IMR-90 (cell line): Measurements from ENCODE around the gene PLOD1. TPM values are rescaled to one million over a fixed set of nuclear protein-coding genes. Genes with fewer than 3 reads are reported as not detected.

Experiments
- ATAC-seq: fragments of 200-7000 bp; cut with Tn5 transposase; 2 replicates; pipeline ENCODE4 v1.9.1; 2020; ENCODE audit warnings: low read depth, mild to moderate bottlenecking, moderate library complexity
- BruUV-seq: library from RNA; stranded (reverse); fragments of 400-500 nt; replicated peaks from 2 replicates; lab custom pipeline; 2021; lab: Mats Ljungman, UMichigan
- CTCF ChIA-PET: fragments of 300-600 bp; formaldehyde crosslinking; extraction: SDS; loops from one replicate; lab custom pipeline; 2021; ENCODE audit warnings: antibody characterized with exemption; lab: Yijun Ruan, JAX
- POLR2A ChIA-PET: fragments of 300-600 bp; sonication (Branson Sonifier 250); formaldehyde crosslinking; loops from one replicate; lab custom pipeline; 2022; ENCODE audit warnings: antibody characterized with exemption; ENCODE audit not compliant: unreplicated experiment; lab: Charles Lee
- DNase-seq: peaks from one replicate; pipeline ENCODE4 v3.0.0; 2013
- H2AFZ ChIP-seq: replicated peaks from 2 replicates; pipeline ENCODE3; 2013; ENCODE audit warnings: low read length, mild to moderate bottlenecking; ENCODE audit not compliant: poor library complexity
- H2AK5ac ChIP-seq: 2 replicates; pipeline ENCODE4 v1.6.1; 2013; ENCODE audit warnings: low read depth, low read length, inconsistent platforms
- H2AK9ac ChIP-seq: replicated peaks from 2 replicates; pipeline ENCODE3; 2013; ENCODE audit warnings: mild to moderate bottlenecking, low read depth, low read length, moderate library complexity; ENCODE audit not compliant: poor library complexity
- H2BK120ac ChIP-seq: 2 replicates; pipeline ENCODE4 v1.6.1; 2013; ENCODE audit warnings: low read depth, low read length, inconsistent platforms
- H2BK15ac ChIP-seq: 3 replicates; pipeline ENCODE4 v1.6.1; 2013; ENCODE audit warnings: low read depth, low read length, inconsistent platforms
- H2BK20ac ChIP-seq: 2 replicates; pipeline ENCODE4 v1.6.1; 2013; ENCODE audit warnings: low read depth, mild to moderate bottlenecking, inconsistent platforms, low read length, moderate library complexity
- H2BK5ac ChIP-seq: 2 replicates; pipeline ENCODE4 v1.6.1; 2013; ENCODE audit warnings: mild to moderate bottlenecking, low read depth, low read length, inconsistent platforms; ENCODE audit not compliant: poor library complexity, severe bottlenecking
- H3K14ac ChIP-seq: replicated peaks from 2 replicates; pipeline ENCODE4 v1.6.1; 2013; ENCODE audit warnings: low read depth, low read length, inconsistent platforms
- H3K18ac ChIP-seq: 2 replicates; pipeline ENCODE4 v1.6.1; 2013; ENCODE audit warnings: low read depth, low read length, control low read depth
- H3K23ac ChIP-seq: 2 replicates; pipeline ENCODE4 v1.6.1; 2013; ENCODE audit warnings: low read depth, low read length, inconsistent platforms
- H3K27ac ChIP-seq: 2 replicates; pipeline ENCODE4 v1.5.1; 2013; ENCODE audit warnings: mild to moderate bottlenecking, control low read depth, low read length; ENCODE audit not compliant: insufficient read depth
- H3K27me3 ChIP-seq: 2 replicates; pipeline ENCODE4 v1.6.1; 2013; ENCODE audit warnings: low read length; ENCODE audit not compliant: control insufficient read depth, insufficient read depth
- H3K36me3 ChIP-seq: 2 replicates; pipeline ENCODE4 v1.6.1; 2013; ENCODE audit warnings: low read length, mixed read lengths; ENCODE audit not compliant: control insufficient read depth, insufficient read depth
- H3K4ac ChIP-seq: 2 replicates; pipeline ENCODE4 v1.6.1; 2013; ENCODE audit warnings: low read depth, low read length, inconsistent platforms
- H3K4me1 ChIP-seq: 2 replicates; pipeline ENCODE4 v1.6.1; 2013; ENCODE audit warnings: low read length, mixed read lengths; ENCODE audit not compliant: control insufficient read depth, insufficient read depth
- H3K4me2 ChIP-seq: 2 replicates; pipeline ENCODE4 v1.6.1; 2013; ENCODE audit warnings: low read depth, mild to moderate bottlenecking, control low read depth, low read length, moderate library complexity
- H3K4me3 ChIP-seq: 2 replicates; pipeline ENCODE4 v1.5.1; 2013; ENCODE audit warnings: low read depth, mild to moderate bottlenecking, control low read depth, low read length, moderate library complexity; ENCODE audit not compliant: insufficient read depth
- H3K56ac ChIP-seq: 2 replicates; pipeline ENCODE4 v1.6.1; 2013; ENCODE audit warnings: low read length, inconsistent platforms; ENCODE audit not compliant: insufficient read depth; ENCODE audit errors: extremely low read depth
- H3K79me1 ChIP-seq, 2 experiments: 2 replicates each; pipeline ENCODE4 v1.6.1; 2013; ENCODE audit warnings: low read length in 2 of 2, inconsistent platforms in 1 of 2, low read depth in 1 of 2
- H3K9ac ChIP-seq: 2 replicates; pipeline ENCODE4 v1.6.1; 2013; ENCODE audit warnings: low read depth, low read length, control low read depth
- H3K9me1 ChIP-seq: 2 replicates; pipeline ENCODE4 v1.6.1; 2013; ENCODE audit warnings: low read length, inconsistent platforms; ENCODE audit not compliant: insufficient read depth
- H3K9me3 ChIP-seq: 2 replicates; pipeline ENCODE4 v1.6.1; 2013; ENCODE audit warnings: low read length; ENCODE audit not compliant: control insufficient read depth, insufficient read depth
- H4K20me1 ChIP-seq: 2 replicates; pipeline ENCODE4 v1.6.1; 2013; ENCODE audit warnings: low read length, inconsistent platforms; ENCODE audit not compliant: insufficient read depth
- H4K5ac ChIP-seq: 2 replicates; pipeline ENCODE4 v1.6.1; 2013; ENCODE audit warnings: mild to moderate bottlenecking, low read depth, low read length, control low read depth
- H4K8ac ChIP-seq, 2 experiments: 2 replicates each; pipeline ENCODE4 v1.6.1; 2013; ENCODE audit warnings: low read depth in 2 of 2, low read length in 2 of 2, control low read depth in 1 of 2, inconsistent platforms in 1 of 2
- H4K91ac ChIP-seq: 2 replicates; pipeline ENCODE4 v1.6.1; 2013; ENCODE audit warnings: low read depth, low read length, inconsistent platforms; ENCODE audit not compliant: insufficient read depth
- BHLHE40 ChIP-seq: fragments of 150-350 bp; IDR thresholded peaks from 2 replicates; pipeline ENCODE4 v1.6.1; 2016; ENCODE audit warnings: mild to moderate bottlenecking, low read depth, low read length
- CEBPB ChIP-seq: IDR thresholded peaks from 2 replicates; pipeline ENCODE4 v1.6.1; 2012; ENCODE audit warnings: low read depth, low read length, improper control_type of control experiment
- CHD1 ChIP-seq: IDR thresholded peaks from 2 replicates; pipeline ENCODE4 v1.6.1; 2012; ENCODE audit warnings: low read depth, low read length, improper control_type of control experiment
- FOS ChIP-seq: fragments of 150-350 bp; IDR thresholded peaks from 2 replicates; pipeline ENCODE4 v1.6.1; 2016; ENCODE audit warnings: low read depth, low read length
- MAFK ChIP-seq: IDR thresholded peaks from 2 replicates; pipeline ENCODE4 v1.6.1; 2012; ENCODE audit warnings: low read depth, low read length, improper control_type of control experiment
- MAZ ChIP-seq: IDR thresholded peaks from 2 replicates; pipeline ENCODE4 v1.6.1; 2012; ENCODE audit warnings: low read depth, mild to moderate bottlenecking, low read length, improper control_type of control experiment, moderate library complexity, borderline replicate concordance
- MXI1 ChIP-seq: IDR thresholded peaks from 2 replicates; pipeline ENCODE4 v1.6.1; 2012; ENCODE audit warnings: low read depth, mild to moderate bottlenecking, low read length, moderate library complexity, borderline replicate concordance
- NFE2L2 ChIP-seq: fragments of 150-350 bp; IDR thresholded peaks from 2 replicates; pipeline ENCODE4 v1.6.1; 2016; ENCODE audit warnings: low read depth, mild to moderate bottlenecking, low read length
- POLR2A ChIP-seq: IDR thresholded peaks from 2 replicates; pipeline ENCODE4 v1.6.1; 2012; ENCODE audit warnings: mild to moderate bottlenecking, low read depth, low read length
- RAD21 ChIP-seq: IDR thresholded peaks from 2 replicates; pipeline ENCODE4 v1.6.1; 2012; ENCODE audit warnings: low read length, improper control_type of control experiment
- RCOR1 ChIP-seq: IDR thresholded peaks from 2 replicates; pipeline ENCODE4 v1.6.1; 2012; ENCODE audit warnings: mild to moderate bottlenecking, low read length, improper control_type of control experiment; ENCODE audit not compliant: insufficient replicate concordance
- RFX5 ChIP-seq: IDR thresholded peaks from 2 replicates; pipeline ENCODE4 v1.8.0; 2012; ENCODE audit warnings: low read depth, mild to moderate bottlenecking, low read length, moderate library complexity
- SMC3 ChIP-seq: fragments of 150-350 bp; IDR thresholded peaks from 2 replicates; pipeline ENCODE4 v1.6.1; 2016; ENCODE audit warnings: low read depth, mild to moderate bottlenecking, antibody characterized with exemption, low read length, moderate library complexity
- WGBS, 2 experiments: methylation state at CpG; one replicate each; pipeline versions ENCODE4 v1.1.5 to v1.1.7; 2013; ENCODE audit warnings: missing lambda C conversion rate in 2 of 2; ENCODE audit not compliant: insufficient read length in 1 of 2; ENCODE audit errors: extremely low coverage in 2 of 2; 5-methylcytosine and 5-hydroxymethylcytosine counted together
- dilution Hi-C: fragments of 300-500 bp; cut with HindIII; formaldehyde crosslinking; loops from one replicate; pipeline ENCODE4 v1.14.3; 2018; ENCODE audit warnings: low sequenced_read_pairs; ENCODE audit not compliant: unreplicated experiment
- in situ Hi-C: fragments of 300-500 bp; cut with MboI; formaldehyde crosslinking; loops from 3 replicates; pipeline ENCODE4 v1.14.3; 2019; ENCODE audit warnings: low sequenced_read_pairs, inconsistent platforms, mixed read lengths
- intact Hi-C: fragments of 100-400 bp; cut with micrococcal nuclease; formaldehyde crosslinking; loops from 2 replicates; pipeline ENCODE4 v1.10.0; 2022
- polyA plus RNA-seq, 3 experiments: library from polyadenylated mRNA; depleted of rRNA; stranded (reverse); fragments of >200 nt; gene quantifications; 2 replicates each; pipeline ENCODE4 v1.2.3, GENCODE V29; 2012; ENCODE audit warnings: low replicate concordance in 1 of 3
- total RNA-seq: library from RNA; depleted of rRNA; stranded (reverse); fragments of >200 nt; gene quantifications from 2 replicates; pipeline ENCODE4 v1.2.3, GENCODE V29; 2012
- TF ChIP-seq, protein P1 (sequence below): fragments of 150-350 bp; IDR thresholded peaks from 2 replicates; pipeline ENCODE4 v1.6.1; 2017; ENCODE audit warnings: mild to moderate bottlenecking, antibody characterized with exemption, low read length, low read depth
- TF ChIP-seq, protein P2 (sequence below): conservative IDR thresholded peaks from 2 replicates; pipeline ENCODE4 v1.5.1; 2012; ENCODE audit warnings: mild to moderate bottlenecking, low read depth, low read length, improper control_type of control experiment
- TF ChIP-seq, protein P3 (sequence below): fragments of 150-350 bp; IDR thresholded peaks from 2 replicates; pipeline ENCODE4 v1.6.1; 2016; ENCODE audit warnings: low read depth, mild to moderate bottlenecking, low read length, moderate library complexity, borderline replicate concordance

PLOD1 gene
- total and polyA plus RNA-seq, 2 of the 4 experiments (the other 2 are of a cell fraction): 283 to 609 TPM

GRCh38 chr1:11898086-11898785 is 36.3 kb upstream of the PLOD1 start:
- Histone ChIP-seq H2BK15ac (no peak overlapping the region), H4K20me1 (no peaks in the 10 kb centered on the region), H2AFZ (no peak overlapping the region), H4K5ac (no peak overlapping the region), H3K4me2 (no peak overlapping the region), H3K9me3 (no peaks in the 10 kb centered on the region), H3K27ac (no peak overlapping the region), H2BK120ac (no peak overlapping the region), H3K27me3 (peaks cover 30% of the 10 kb centered on the region), H2AK5ac (no peak overlapping the region), H2BK20ac (no peak overlapping the region), H3K9me1 (no peaks in the 10 kb centered on the region), H3K56ac (no peak overlapping the region), H3K9ac (no peak overlapping the region), H3K4ac (no peak overlapping the region), H3K36me3 (no peaks in the 10 kb centered on the region), H3K18ac (no peak overlapping the region), H2BK5ac (no peak overlapping the region), H3K23ac (no peak overlapping the region), H4K91ac (no peak overlapping the region), H3K79me1 (no peaks in the 10 kb centered on the region), H2AK9ac (no peak overlapping the region), H3K14ac (no peak overlapping the region), H3K4me1 (no peaks in the 10 kb centered on the region), H3K4me3 (no peak overlapping the region), H4K8ac (no peak overlapping the region)
- DNase-seq (no peak), ATAC-seq (no peak)
- dilution Hi-C loops: no loop called here
- POLR2A ChIA-PET: interaction anchor here (0.6 kb wide), 1 partner anchor 10 kb away, joined by 5 read pairs; no protein-coding TSS in a partner anchor
- in situ Hi-C loops: loop anchor here (5.0 kb wide), 1 partner anchor 56 kb away; no protein-coding TSS in a partner anchor
- BruUV-seq: no TSS peak
- CTCF ChIA-PET: no interaction called here
- TF ChIP-seq SMC3 (no peak), RCOR1 (no peak), RFX5 (no peak), RAD21 (no peak), NFE2L2 (no peak), POLR2A (no peak), BHLHE40 (no peak), CEBPB (no peak), MAZ (no peak), MAFK (no peak), CHD1 (no peak), FOS (no peak), MXI1 (no peak)
- TF ChIP-seq, protein P1, sequence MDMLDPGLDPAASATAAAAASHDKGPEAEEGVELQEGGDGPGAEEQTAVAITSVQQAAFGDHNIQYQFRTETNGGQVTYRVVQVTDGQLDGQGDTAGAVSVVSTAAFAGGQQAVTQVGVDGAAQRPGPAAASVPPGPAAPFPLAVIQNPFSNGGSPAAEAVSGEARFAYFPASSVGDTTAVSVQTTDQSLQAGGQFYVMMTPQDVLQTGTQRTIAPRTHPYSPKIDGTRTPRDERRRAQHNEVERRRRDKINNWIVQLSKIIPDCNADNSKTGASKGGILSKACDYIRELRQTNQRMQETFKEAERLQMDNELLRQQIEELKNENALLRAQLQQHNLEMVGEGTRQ: no peak
- TF ChIP-seq, protein P2, sequence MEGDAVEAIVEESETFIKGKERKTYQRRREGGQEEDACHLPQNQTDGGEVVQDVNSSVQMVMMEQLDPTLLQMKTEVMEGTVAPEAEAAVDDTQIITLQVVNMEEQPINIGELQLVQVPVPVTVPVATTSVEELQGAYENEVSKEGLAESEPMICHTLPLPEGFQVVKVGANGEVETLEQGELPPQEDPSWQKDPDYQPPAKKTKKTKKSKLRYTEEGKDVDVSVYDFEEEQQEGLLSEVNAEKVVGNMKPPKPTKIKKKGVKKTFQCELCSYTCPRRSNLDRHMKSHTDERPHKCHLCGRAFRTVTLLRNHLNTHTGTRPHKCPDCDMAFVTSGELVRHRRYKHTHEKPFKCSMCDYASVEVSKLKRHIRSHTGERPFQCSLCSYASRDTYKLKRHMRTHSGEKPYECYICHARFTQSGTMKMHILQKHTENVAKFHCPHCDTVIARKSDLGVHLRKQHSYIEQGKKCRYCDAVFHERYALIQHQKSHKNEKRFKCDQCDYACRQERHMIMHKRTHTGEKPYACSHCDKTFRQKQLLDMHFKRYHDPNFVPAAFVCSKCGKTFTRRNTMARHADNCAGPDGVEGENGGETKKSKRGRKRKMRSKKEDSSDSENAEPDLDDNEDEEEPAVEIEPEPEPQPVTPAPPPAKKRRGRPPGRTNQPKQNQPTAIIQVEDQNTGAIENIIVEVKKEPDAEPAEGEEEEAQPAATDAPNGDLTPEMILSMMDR: no peak
- TF ChIP-seq, protein P3, sequence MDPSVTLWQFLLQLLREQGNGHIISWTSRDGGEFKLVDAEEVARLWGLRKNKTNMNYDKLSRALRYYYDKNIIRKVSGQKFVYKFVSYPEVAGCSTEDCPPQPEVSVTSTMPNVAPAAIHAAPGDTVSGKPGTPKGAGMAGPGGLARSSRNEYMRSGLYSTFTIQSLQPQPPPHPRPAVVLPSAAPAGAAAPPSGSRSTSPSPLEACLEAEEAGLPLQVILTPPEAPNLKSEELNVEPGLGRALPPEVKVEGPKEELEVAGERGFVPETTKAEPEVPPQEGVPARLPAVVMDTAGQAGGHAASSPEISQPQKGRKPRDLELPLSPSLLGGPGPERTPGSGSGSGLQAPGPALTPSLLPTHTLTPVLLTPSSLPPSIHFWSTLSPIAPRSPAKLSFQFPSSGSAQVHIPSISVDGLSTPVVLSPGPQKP: no peak
- WGBS, 2 experiments: 27% methylated on average over 9 of the region's 38 CpGs; no CpG with 5 or more reads in 1 of the 2 experiments
- intact Hi-C loops: no loop called here
